ENCODE data around the gene CRPPA.

GRCh38 chr7:16462431-16462889 lies 41.1 kb upstream of the CRPPA start:
- TF ChIP-seq CTCF (IDR thresholded peaks at IDR 0.05 in 2 of 3, conservative IDR thresholded peaks at IDR 0.05 in 1 of 3; ENCODE audit: control insufficient read depth in 2 of 3, extremely low read depth in 1 of 3, insufficient read depth in 1 of 3, low read depth in 3 of 3, low read length in 3 of 3) = no peak
- TF ChIP-seq SPI1 (IDR thresholded peaks at IDR 0.05; ENCODE audit: borderline replicate concordance, insufficient read depth, low read depth, low read length) = no peak
- TF ChIP-seq ZNF274 (IDR thresholded peaks at IDR 0.05; ENCODE audit: insufficient read depth, insufficient read length) = no peak
- no peak for TF ChIP-seq HCFC1 (IDR thresholded peaks at IDR 0.05; ENCODE audit: low read length)
- no peak for TF ChIP-seq GABPA (IDR thresholded peaks at IDR 0.05; ENCODE audit: low read depth)
- TF ChIP-seq CEBPZ (IDR thresholded peaks at IDR 0.05; ENCODE audit: low read depth, low read length) = no peak
- no peak for TF ChIP-seq POLR2AphosphoS5 (IDR thresholded peaks at IDR 0.05; ENCODE audit: low read length)
- TF ChIP-seq TCF7 (IDR thresholded peaks at IDR 0.05; ENCODE audit: borderline replicate concordance) = no peak
- no peak for TF ChIP-seq ATF2 (IDR thresholded peaks at IDR 0.05; ENCODE audit: low read length)
- no peak for TF ChIP-seq JUND (IDR thresholded peaks at IDR 0.05; ENCODE audit: low read depth, low read length)
- TF ChIP-seq MXI1 (IDR thresholded peaks at IDR 0.05; ENCODE audit: low read depth, low read length) = no peak
- no peak for TF ChIP-seq NRF1 (conservative IDR thresholded peaks at IDR 0.05; ENCODE audit: low read depth, low read length)
- TF ChIP-seq POLR2A (IDR thresholded peaks at IDR 0.05; ENCODE audit: low read depth, low read length) = no peak
